Mucosa of stomach (tissue), 1 donor: Measurements from ENCODE around the gene IGSF23.
A peak's percentile ranks its signal among the peaks of the same experiment; 100 is the strongest.
"Not testable (repeated sequence)": the region's sequence is repeated elsewhere in the genome, so short reads cannot be mapped to it uniquely, and the experiment has no call there.

Experiments
- H3K27me3 ChIP-seq: one replicate; pipeline ENCODE4 v1.7.0; 2013; ENCODE audit warnings: mild to moderate bottlenecking, low read length; ENCODE audit not compliant: control insufficient read depth, insufficient read depth
- H3K36me3 ChIP-seq: one replicate; pipeline ENCODE4 v1.7.0; 2013; ENCODE audit warnings: low read length; ENCODE audit not compliant: control insufficient read depth, insufficient read depth
- H3K4me1 ChIP-seq: one replicate; pipeline ENCODE4 v1.7.0; 2013; ENCODE audit warnings: mild to moderate bottlenecking, low read length; ENCODE audit not compliant: control insufficient read depth, insufficient read depth
- H3K4me3 ChIP-seq: one replicate; pipeline ENCODE4 v1.7.0; 2013; ENCODE audit warnings: low read length
- H3K9ac ChIP-seq: one replicate; pipeline ENCODE4 v1.7.0; 2013; ENCODE audit warnings: mild to moderate bottlenecking, low read length, moderate library complexity
- H3K9me3 ChIP-seq: one replicate; pipeline ENCODE4 v1.7.0; 2013; ENCODE audit warnings: mild to moderate bottlenecking, low read length, moderate library complexity; ENCODE audit not compliant: control insufficient read depth
- donor health status: Pancreatic carcinoma.

IGSF23 gene

GRCh38 chr19:44591340-44591993 is 21.9 kb upstream of the IGSF23 start:
- H3K27me3 ChIP-seq, H3K36me3 ChIP-seq, H3K4me3 ChIP-seq, H3K9ac ChIP-seq, H3K9me3 ChIP-seq: not testable (repeated sequence)
- peaks cover 55% of the 10 kb centered on the region for H3K4me1 ChIP-seq

GRCh38 chr19:44592451-44592890 is 20.9 kb upstream of the IGSF23 start:
- Histone ChIP-seq H3K4me1 (peaks cover 64% of the 10 kb centered on the region), H3K9me3 (no peaks in the 10 kb centered on the region), H3K27me3 (no peaks in the 10 kb centered on the region), H3K9ac (no peak overlapping the region), H3K36me3 (no peaks in the 10 kb centered on the region), H3K4me3 (no peak overlapping the region)

GRCh38 chr19:44593294-44593693 is 20.1 kb upstream of the IGSF23 start:
- Histone ChIP-seq H3K27me3 (no peaks in the 10 kb centered on the region), H3K4me1 (peaks cover 64% of the 10 kb centered on the region)

GRCh38 chr19:44593866-44594266 is 19.5 kb upstream of the IGSF23 start:
- peaks cover 64% of the 10 kb centered on the region for H3K4me1 ChIP-seq

More at GRCh38 chr19:44593294-44593693, 20.1 kb upstream of the IGSF23 start:
- Histone ChIP-seq H3K9me3 (no peaks in the 10 kb centered on the region), H3K9ac (no peak overlapping the region), H3K4me3 (no peak overlapping the region), H3K36me3 (no peaks in the 10 kb centered on the region)

GRCh38 chr19:44596428-44597130 is 16.8 kb upstream of the IGSF23 start:
- H3K27me3 ChIP-seq = no peaks in the 10 kb centered on the region
- H3K9me3 ChIP-seq = no peaks in the 10 kb centered on the region
- peaks cover 57% of the 10 kb centered on the region for H3K4me1 ChIP-seq
- H3K4me3 ChIP-seq = no peak overlapping the region
- H3K36me3 ChIP-seq = no peaks in the 10 kb centered on the region
- H3K9ac ChIP-seq = peak overlapping the region; percentile 38

More at GRCh38 chr19:44593866-44594266, 19.5 kb upstream of the IGSF23 start:
- not testable (repeated sequence) for H3K4me3 ChIP-seq, H3K36me3 ChIP-seq, H3K9ac ChIP-seq, H3K27me3 ChIP-seq, H3K9me3 ChIP-seq

GRCh38 chr19:44597131-44597491 is 16.3 kb upstream of the IGSF23 start:
- Histone ChIP-seq H3K4me1 (peaks cover 57% of the 10 kb centered on the region), H3K9me3 (no peaks in the 10 kb centered on the region), H3K27me3 (no peaks in the 10 kb centered on the region), H3K36me3 (no peaks in the 10 kb centered on the region), H3K9ac (no peak overlapping the region), H3K4me3 (no peak overlapping the region)

GRCh38 chr19:44598355-44598754 is 15.0 kb upstream of the IGSF23 start:
- H3K9me3 ChIP-seq = no peaks in the 10 kb centered on the region
- H3K9ac ChIP-seq = no peak overlapping the region
- no peaks in the 10 kb centered on the region for H3K36me3 ChIP-seq
- H3K4me3 ChIP-seq = no peak overlapping the region
- peaks cover 64% of the 10 kb centered on the region for H3K4me1 ChIP-seq
- no peaks in the 10 kb centered on the region for H3K27me3 ChIP-seq

- no peaks in the 10 kb centered on the region for H3K27me3 ChIP-seq
- H3K36me3 ChIP-seq = no peaks in the 10 kb centered on the region
- H3K9me3 ChIP-seq = no peaks in the 10 kb centered on the region
- H3K9ac ChIP-seq = no peak overlapping the region
- H3K4me3 ChIP-seq = no peak overlapping the region
- H3K4me1 ChIP-seq = peaks cover 60% of the 10 kb centered on the region
These were observed 14.5 kb upstream of the IGSF23 start for GRCh38 chr19:44598880-44599279.

- H3K27me3 ChIP-seq = no peaks in the 10 kb centered on the region
- no peak overlapping the region for H3K4me3 ChIP-seq
- peaks cover 58% of the 10 kb centered on the region for H3K4me1 ChIP-seq
- no peaks in the 10 kb centered on the region for H3K9me3 ChIP-seq
- no peaks in the 10 kb centered on the region for H3K36me3 ChIP-seq
- no peak overlapping the region for H3K9ac ChIP-seq
These were observed 12.9 kb upstream of the IGSF23 start for GRCh38 chr19:44600466-44600865.

GRCh38 chr19:44602081-44602480 is 11.3 kb upstream of the IGSF23 start:
- H3K36me3 ChIP-seq = no peaks in the 10 kb centered on the region
- H3K9ac ChIP-seq = no peak overlapping the region
- no peaks in the 10 kb centered on the region for H3K27me3 ChIP-seq
- no peaks in the 10 kb centered on the region for H3K9me3 ChIP-seq
- H3K4me1 ChIP-seq = peaks cover 50% of the 10 kb centered on the region
- H3K4me3 ChIP-seq = no peak overlapping the region

GRCh38 chr19:44603201-44603945 is 10.0 kb upstream of the IGSF23 start:
- no peak overlapping the region for H3K4me3 ChIP-seq
- H3K9ac ChIP-seq = no peak overlapping the region
- H3K27me3 ChIP-seq = no peaks in the 10 kb centered on the region
- H3K9me3 ChIP-seq = no peaks in the 10 kb centered on the region
- H3K36me3 ChIP-seq = no peaks in the 10 kb centered on the region
- H3K4me1 ChIP-seq = peaks cover 45% of the 10 kb centered on the region

- Histone ChIP-seq H3K36me3 (no peaks in the 10 kb centered on the region), H3K4me1 (peaks cover 37% of the 10 kb centered on the region), H3K4me3 (no peak overlapping the region), H3K9me3 (no peaks in the 10 kb centered on the region), H3K9ac (no peak overlapping the region), H3K27me3 (no peaks in the 10 kb centered on the region)
These were observed 9.1 kb upstream of the IGSF23 start for GRCh38 chr19:44604241-44604640.
